GM18519 (cell line): Measurements from ENCODE around the gene SERAC1.

Experiments used
- ATAC-seq: cut with Tn5 transposase; IDR thresholded peaks from one replicate; pipeline ENCODE4 v1.9.1; 2021; ENCODE audit warnings: mild to moderate bottlenecking, moderate library complexity; ENCODE audit not compliant: unreplicated experiment, low FRiP score

Gene SERAC1

DNA sequence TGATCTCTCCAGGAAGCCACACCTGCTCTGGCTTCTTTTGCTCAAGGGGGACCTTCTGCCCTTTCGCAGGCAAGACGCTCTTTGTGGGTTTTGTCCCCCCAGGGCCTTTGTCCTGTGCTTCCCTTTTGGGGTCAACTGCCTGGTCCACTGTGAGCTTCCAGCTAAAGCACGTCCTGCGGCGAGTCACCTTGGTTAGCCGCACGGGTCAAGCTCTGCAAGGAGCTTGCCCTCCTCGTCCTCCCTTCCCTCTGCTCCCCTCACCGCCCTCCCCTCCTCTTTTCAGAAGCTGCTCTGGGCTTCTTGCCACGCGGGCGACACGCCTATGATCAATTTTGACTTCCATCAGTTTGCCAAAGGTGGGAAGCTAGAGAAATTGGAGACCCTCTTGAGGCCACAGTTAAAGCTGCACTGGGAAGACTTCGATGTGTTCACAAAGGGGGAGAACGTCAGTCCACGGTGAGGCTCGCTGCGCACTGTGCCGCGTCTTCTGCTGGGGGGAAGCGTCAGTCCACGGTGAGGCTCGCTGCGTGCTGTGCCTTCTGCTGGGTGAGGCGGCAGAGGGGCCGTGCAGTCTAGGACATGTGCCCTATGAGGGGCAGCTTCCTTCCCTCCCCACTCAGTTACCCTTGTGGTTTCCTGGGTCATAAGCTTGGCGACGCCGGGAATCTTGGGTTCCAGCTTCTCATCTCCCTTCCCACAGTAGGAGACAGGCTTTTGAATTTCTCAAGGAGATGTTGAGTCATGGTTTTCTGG lies 106.2 kb downstream of the SERAC1 start:
- no peak for ATAC-seq

DNA sequence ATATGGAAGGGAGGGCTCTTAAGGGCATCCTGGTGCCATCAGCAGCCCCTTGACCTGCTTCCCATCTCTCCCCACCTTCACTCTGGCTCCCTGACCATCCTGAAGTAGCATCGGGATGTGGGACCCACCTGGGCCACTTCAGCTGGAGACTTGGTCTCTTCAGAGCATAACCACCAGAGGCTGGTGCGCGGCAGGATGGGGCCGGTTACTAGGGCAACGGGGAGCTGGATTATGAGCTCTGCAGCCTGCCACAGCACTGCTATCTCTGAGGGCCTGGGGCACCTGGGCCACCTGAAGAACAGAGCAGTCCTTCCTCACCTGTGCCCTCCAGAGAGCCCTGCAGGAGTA lies 106.7 kb downstream of the SERAC1 start:
- ATAC-seq: no peak

DNA sequence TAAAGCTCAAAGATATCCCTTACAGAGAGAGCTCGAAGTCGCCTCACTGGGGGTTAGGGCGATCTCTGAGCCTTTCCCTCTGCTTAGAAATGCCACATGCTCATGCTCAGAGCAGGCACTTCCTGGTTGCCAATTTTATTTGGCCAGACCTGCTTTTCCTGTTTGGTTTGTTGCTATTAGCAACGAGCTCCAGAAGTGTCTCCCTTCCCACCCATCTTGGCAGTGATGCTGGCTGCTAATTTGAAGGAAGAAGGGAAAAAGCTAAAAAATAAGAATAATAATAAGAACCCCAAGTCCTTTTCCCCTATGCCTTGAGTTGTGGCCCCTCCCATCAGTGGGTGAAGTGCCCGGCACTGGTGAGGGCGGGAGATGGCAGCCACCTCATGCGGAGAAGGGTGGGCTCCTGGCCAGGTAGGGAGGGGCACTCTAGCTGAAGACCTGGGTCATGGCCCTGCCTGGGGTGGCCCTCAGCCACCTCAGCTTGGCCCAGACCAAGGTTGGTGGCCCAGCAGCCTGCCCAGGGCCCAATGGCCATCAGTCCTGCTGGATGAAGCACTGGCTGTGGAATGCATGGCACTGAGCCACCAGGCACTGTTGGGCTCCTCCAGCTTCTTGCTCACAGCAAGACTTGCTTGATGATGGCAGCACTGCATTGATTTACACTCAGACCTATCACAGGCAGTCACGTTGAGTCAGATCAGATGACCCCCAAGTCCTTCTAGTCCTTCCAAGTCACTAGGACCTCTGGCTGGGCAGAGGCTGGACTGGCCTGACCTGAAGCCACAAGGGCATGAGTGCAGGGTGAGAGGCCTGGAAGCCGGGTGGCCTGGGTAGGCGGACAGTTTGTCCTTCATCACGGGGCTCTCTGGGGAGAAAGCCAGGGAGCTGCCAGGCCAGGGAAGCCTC lies 107.4 kb downstream of the SERAC1 start:
- ATAC-seq: no peak
